Spleen (tissue), 7 donors: ENCODE data around the gene COQ10A.

Source experiments
- CTCF ChIP-seq, 11 experiments: fragments of 200-600 bp in 7 of 11; fragments of 450-650 bp in 4 of 11; sonication (generic) in 4 of 11; IDR thresholded peaks in 8 of 11; conservative IDR thresholded peaks in 3 of 11; 1 replicate in 7 of 11; 2 replicates in 4 of 11; pipeline versions ENCODE4 v1.4.0 to v1.8.0; 2016 to 2021; ENCODE audit warnings: antibody characterized with exemption in 11 of 11, inconsistent platforms in 4 of 11, mild to moderate bottlenecking in 1 of 11
- POLR2AphosphoS5 ChIP-seq, 3 donors: sonication (generic); formaldehyde crosslinking; IDR thresholded peaks; one replicate each; pipeline ENCODE4 v1.5.1; 2017; ENCODE audit warnings: antibody characterized with exemption in 3 of 3
- donor health status: DM: no; HTN: no; CAD: no; lungs with moderate emphysema.
- donor health status: DM: no; HTN: no; CAD: no.
- donor health status: DM: no; HTN: no; CAD: no.

GRCh38 chr12:56298828-56299227, 32.1 kb downstream of the COQ10A start:
- TF ChIP-seq CTCF (IDR thresholded peaks at IDR 0.05 in 8 of 11, conservative IDR thresholded peaks at IDR 0.05 in 3 of 11) (no peak), POLR2AphosphoS5 (IDR thresholded peaks at IDR 0.05) (no peak)
